HG02981 (cell line): Measurements from ENCODE around the gene PARVA.

Source experiments
- ATAC-seq: cut with Tn5 transposase; IDR thresholded peaks from one replicate; pipeline ENCODE4 v1.9.1; 2021; ENCODE audit warnings: mild to moderate bottlenecking, moderate library complexity; ENCODE audit not compliant: unreplicated experiment

Gene PARVA

GRCh38 chr11:12430351-12430750 is 53.0 kb downstream of the PARVA start:
- ATAC-seq = no peak

- ATAC-seq = no peak
Measured at GRCh38 chr11:12430954-12431595, 53.7 kb downstream of the PARVA start.

DNA sequence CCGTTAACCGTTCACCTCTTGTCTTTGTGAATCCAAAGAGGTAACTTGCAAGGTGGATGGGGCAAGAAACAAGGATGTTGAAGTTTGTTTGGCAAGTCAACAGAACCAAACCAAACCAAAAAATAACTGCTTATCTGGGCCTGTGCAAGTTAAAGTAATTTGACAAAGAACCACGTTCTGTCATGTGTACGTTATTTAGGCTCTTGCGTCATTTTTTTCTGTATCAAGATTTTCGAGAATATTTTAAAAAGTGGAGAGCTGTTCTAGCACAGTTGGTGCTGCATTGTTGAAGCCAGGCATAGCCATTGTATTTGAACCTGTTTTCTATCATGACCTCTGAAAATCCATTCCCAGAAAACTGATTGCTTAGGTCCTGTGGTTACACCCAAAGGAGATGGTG is 55.1 kb downstream of the PARVA start:
- no peak for ATAC-seq

- no peak for ATAC-seq
Measured at GRCh38 chr11:12433121-12433520, 55.8 kb downstream of the PARVA start.

GRCh38 chr11:12433571-12434324 is 56.4 kb downstream of the PARVA start:
- ATAC-seq = no peak

- no peak for ATAC-seq
Measured at GRCh38 chr11:12434325-12434654, 56.9 kb downstream of the PARVA start.

DNA sequence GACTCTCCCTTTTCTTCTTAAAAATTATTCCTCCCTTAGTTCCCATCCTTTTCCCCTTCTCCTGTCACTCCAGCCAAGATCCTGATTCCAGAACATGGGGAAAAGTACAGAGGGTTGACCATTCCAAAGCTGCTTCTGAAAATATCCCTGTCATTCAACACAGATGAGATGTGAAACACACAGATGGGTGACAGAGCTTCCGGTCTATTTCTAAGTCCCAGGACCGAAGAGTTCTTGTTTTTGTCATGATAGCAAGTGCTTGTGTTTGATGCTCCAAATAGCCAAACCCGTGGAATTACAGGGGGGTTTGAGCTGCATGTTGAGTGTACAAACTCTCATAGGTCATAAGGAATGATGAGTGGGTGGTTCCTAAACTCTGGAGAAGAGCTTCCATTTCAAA is 57.9 kb downstream of the PARVA start:
- no peak for ATAC-seq

- no peak for ATAC-seq
Measured at GRCh38 chr11:12436266-12436665, 58.9 kb downstream of the PARVA start.

- no peak for ATAC-seq
Measured at GRCh38 chr11:12438291-12438690, 60.9 kb downstream of the PARVA start.

GRCh38 chr11:12439615-12440014 is 62.2 kb downstream of the PARVA start:
- no peak for ATAC-seq

DNA sequence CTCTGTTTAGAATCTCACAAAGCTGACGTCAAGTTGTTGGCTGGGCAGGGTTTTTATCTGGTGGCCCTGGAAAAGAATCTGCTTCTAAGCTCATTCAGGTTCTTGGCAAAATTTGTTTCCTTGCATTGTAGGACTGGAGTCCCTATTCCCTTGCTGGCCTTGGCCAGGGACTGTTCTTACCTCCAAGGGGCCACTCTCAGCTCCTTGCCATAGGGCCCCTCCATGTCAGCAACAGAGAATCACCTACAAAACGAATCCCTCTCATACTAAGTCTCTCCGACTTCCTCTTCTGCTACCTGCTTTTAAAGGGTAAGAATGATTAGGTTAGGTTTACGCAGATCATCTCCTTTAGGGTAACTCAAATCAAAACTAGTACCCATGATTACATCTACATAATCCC is 63.2 kb downstream of the PARVA start:
- no peak for ATAC-seq

DNA sequence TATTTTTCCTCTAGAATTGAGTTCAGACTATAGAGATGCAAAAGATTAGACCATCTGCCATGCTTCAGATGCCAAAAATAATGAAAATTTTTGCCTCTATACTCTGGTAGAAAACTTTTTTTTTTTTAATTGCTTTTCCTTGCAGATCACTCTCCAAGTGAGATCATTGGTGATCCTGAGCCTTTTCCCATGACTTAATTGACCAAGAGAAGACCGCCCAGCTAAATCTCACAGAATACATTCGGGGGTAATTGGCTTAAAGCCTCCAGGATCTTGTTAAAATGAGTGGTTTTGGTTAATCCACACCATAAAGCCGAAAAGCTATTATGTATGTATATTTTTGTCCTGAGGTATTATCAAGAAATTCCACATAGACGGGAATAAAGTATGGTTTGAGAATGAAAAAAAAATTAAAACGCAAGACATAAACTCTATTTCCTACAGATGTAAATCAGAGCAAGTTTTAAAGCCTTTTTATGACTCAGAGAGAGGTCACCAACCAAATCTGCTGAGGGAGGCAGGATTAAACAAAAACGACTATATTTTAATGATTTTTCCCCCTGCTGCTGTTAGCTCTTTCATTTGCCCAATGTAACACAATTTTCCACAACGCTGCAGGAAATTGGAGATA is 64.0 kb downstream of the PARVA start:
- no peak for ATAC-seq

GRCh38 chr11:12444601-12445000 is 67.2 kb downstream of the PARVA start:
- no peak for ATAC-seq

DNA sequence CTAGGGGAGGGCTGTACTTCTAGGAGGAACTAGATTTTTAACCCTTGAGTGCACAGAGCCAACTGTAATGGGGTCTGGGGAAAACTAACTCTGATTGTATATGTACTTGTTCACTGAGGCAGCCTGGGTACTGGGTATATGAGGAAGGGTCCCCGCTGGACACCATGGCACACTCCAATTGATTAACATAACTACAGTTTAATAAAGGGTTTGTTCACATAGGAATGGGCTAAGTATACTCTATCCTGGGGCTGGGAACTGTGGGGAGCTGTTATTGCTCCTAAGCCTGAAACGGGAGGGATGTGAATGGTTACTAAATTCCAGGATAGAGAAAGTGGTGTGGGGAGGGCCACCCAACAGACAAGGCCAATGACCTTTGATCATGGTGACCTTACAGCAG is 67.6 kb downstream of the PARVA start:
- ATAC-seq = no peak

DNA sequence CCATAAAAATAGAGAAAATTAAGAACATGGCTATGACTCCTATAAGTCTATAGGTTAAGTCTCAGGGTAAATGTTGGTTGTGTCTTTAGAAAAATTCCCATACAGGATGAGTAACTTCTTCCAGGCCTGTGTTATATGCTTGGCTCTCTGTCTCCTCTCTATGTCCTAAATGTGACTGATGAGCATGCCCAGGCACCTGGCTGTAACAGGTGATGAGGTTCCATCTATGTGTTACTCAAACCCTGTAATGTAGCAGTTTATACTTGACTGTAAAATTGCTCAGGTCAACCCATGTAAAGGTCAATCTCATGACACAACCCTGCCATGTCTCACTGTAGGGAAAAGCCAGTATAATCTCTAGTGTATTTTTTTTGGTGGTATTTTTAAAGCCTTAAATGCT is 69.5 kb downstream of the PARVA start:
- ATAC-seq = no peak

GRCh38 chr11:12448131-12448939 is 71.0 kb downstream of the PARVA start:
- ATAC-seq = no peak

DNA sequence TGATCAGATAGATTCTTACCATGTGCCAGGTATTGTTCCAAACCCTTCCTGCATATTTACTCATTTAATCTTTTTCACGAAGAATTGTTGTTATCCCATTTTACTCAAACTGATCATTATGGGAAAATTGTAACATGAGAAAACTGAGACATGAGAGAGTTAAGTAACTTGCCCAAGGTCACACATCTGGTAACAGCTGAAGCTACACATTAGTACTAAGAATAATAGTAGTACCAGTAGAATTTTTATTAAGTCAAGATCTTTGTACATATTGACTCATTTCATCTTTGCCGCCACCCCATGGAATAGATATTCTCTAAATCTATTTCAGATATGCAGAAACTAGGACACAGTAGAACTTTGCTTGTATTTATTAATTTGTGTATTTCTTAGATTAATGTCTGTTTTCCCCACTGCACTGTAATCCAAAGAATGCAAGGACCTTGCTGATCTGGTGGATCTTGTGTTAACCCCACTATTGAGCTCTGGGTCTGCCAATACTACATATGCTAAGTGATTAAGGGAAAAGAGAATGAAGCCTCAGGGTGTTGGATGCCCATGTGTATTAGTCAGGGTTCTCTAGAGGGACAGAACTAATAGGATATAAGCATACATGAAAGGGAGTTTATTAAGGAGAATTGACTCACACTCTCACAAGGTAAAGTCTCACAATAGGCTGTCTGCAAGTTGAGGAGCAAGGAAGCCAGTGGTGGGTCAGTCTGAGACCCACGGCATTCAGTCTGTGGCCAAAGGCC is 72.8 kb downstream of the PARVA start:
- ATAC-seq = no peak

DNA sequence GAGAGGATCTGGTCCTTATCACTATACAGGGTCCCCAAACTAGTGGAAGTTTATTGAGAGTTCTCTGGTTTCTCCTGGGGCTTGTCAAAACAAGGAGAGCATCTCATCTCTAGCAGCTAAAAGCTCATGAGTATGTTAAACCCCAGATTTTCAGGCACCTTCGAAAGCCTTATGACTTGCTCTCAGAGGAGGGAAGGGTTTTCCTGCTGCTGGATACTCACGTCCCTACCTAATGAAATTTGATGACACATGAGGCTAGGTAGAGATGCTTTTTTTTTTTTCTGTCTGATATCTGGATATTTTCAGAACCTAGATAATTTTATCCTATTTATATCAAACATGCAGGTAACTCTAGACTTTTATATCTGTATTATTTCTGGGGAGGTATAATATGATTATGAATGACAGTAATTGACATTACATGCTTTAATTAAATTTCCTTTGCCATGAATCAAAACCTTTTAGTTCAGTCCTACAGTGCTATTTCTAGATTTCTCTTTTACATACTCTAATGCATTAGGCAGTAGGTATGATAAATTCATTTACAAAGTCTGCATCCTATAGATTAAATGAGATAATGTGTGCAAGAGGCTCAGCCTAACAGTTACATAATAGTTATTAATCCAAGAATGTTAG is 73.9 kb downstream of the PARVA start:
- ATAC-seq = no peak

DNA sequence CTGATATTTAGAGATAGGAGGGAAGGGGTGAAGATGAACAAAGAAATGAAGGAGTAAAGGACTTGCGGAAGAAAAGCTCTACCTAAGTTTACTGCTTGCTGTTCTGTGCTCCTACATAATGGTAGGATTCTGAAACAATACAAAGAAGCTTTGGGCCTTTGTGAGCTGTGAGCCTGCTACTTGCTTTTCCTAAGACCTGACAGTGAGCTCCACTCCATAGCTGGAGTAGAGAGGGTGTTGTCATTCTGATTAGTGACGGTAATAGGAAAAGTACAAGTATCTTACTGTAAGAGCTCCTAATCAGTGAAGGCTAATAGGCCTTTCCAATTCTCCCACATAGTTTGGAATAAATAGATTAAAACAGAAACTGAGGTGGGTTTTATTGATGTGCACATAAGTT is 75.9 kb downstream of the PARVA start:
- no peak for ATAC-seq

GRCh38 chr11:12454782-12455181 is 77.4 kb downstream of the PARVA start:
- no peak for ATAC-seq
